Caco-2 (cell line): ENCODE measurements around the gene BLVRA. TPM values are rescaled to one million over a fixed set of nuclear protein-coding genes. Genes with fewer than 3 reads are reported as not detected.
"Not testable (repeated sequence)": the region's sequence is repeated elsewhere in the genome, so short reads cannot be mapped to it uniquely, and the experiment has no call there.

Experiments used
- BruUV-seq: library from RNA; stranded (reverse); fragments of 400-500 nt; replicated peaks from 2 replicates; lab custom pipeline; 2021; lab: Mats Ljungman, UMichigan
- CTCF ChIA-PET: fragments of 300-600 bp; sonication (Branson Sonifier 250); formaldehyde crosslinking; loops from one replicate; lab custom pipeline; 2022; ENCODE audit warnings: antibody characterized with exemption; lab: Charles Lee
- POLR2A ChIA-PET: fragments of 300-600 bp; sonication (Branson Sonifier 250); formaldehyde crosslinking; loops from one replicate; lab custom pipeline; 2022; ENCODE audit warnings: antibody characterized with exemption; lab: Charles Lee
- DNase-seq, 2 experiments: peaks; one replicate each; pipeline versions ENCODE4 v3.0.0 to v3.0.0-alpha.2; 2020 to 2022
- H3K27me3 ChIP-seq: replicated peaks from 2 replicates; pipeline ENCODE4 v1.6.0; 2011; ENCODE audit warnings: low read length; ENCODE audit not compliant: control insufficient read depth, insufficient read depth
- H3K36me3 ChIP-seq: 2 replicates; pipeline ENCODE4 v1.5.1; 2011; ENCODE audit warnings: low read length; ENCODE audit not compliant: control insufficient read depth, insufficient read depth
- H3K4me1 ChIP-seq: fragments of 250-450 bp; sonication (Bioruptor Pico); 2 replicates; pipeline ENCODE4 v1.5.1; 2020; ENCODE audit warnings: mild to moderate bottlenecking
- H3K4me3 ChIP-seq: 2 replicates; pipeline ENCODE4 v1.5.1; 2011; ENCODE audit warnings: low read depth, mild to moderate bottlenecking, control low read depth, low read length
- H3K9me3 ChIP-seq: fragments of 250-450 bp; sonication (Bioruptor Pico); 2 replicates; pipeline ENCODE4 v1.5.1; 2020; ENCODE audit warnings: mild to moderate bottlenecking, moderate library complexity
- H3K27ac Mint-ChIP-seq: one replicate; pipeline ENCODE4 v1.8.0; 2022; ENCODE audit warnings: mixed read lengths; ENCODE audit not compliant: unreplicated experiment
- H3K27me3 Mint-ChIP-seq: one replicate; pipeline ENCODE4 v1.8.0; 2022; ENCODE audit warnings: mixed read lengths; ENCODE audit not compliant: insufficient read depth, unreplicated experiment
- H3K36me3 Mint-ChIP-seq: one replicate; pipeline ENCODE4 v1.8.0; 2022; ENCODE audit warnings: mild to moderate bottlenecking, mixed read lengths; ENCODE audit not compliant: insufficient read depth, unreplicated experiment
- H3K4me1 Mint-ChIP-seq: one replicate; pipeline ENCODE4 v1.8.0; 2022; ENCODE audit warnings: low read depth, mixed read lengths; ENCODE audit not compliant: unreplicated experiment
- H3K4me3 Mint-ChIP-seq: one replicate; pipeline ENCODE4 v1.8.0; 2022; ENCODE audit warnings: mild to moderate bottlenecking, moderate library complexity, mixed read lengths; ENCODE audit not compliant: unreplicated experiment
- H3K9me3 Mint-ChIP-seq: one replicate; pipeline ENCODE4 v1.8.0; 2022; ENCODE audit warnings: mixed read lengths; ENCODE audit not compliant: unreplicated experiment
- intact Hi-C: fragments of 100-400 bp; cut with micrococcal nuclease; formaldehyde crosslinking; loops from one replicate; pipeline ENCODE4 v1.10.0; 2022; ENCODE audit not compliant: unreplicated experiment
- total RNA-seq: library from RNA; stranded (reverse); gene quantifications from 2 replicates; pipeline ENCODE4 v1.2.3, GENCODE V29; 2022
- TF ChIP-seq, protein P1 (sequence below), 2 experiments: fragments of 200-600 bp in 1 of 2; IDR thresholded peaks; 1 replicate in 1 of 2; 2 replicates in 1 of 2; pipeline versions ENCODE4 v1.5.1 to v1.8.0; 2011 to 2022; ENCODE audit warnings: antibody characterized with exemption in 1 of 2, control low read depth in 1 of 2, inconsistent platforms in 1 of 2, low read depth in 1 of 2, low read length in 1 of 2, mild to moderate bottlenecking in 1 of 2, moderate library complexity in 1 of 2; ENCODE audit not compliant: insufficient read depth in 1 of 2, severe bottlenecking in 1 of 2, unreplicated experiment in 1 of 2

Gene BLVRA
- total RNA-seq, 1 experiment from 2014 or later = 27.9 TPM

DNA sequence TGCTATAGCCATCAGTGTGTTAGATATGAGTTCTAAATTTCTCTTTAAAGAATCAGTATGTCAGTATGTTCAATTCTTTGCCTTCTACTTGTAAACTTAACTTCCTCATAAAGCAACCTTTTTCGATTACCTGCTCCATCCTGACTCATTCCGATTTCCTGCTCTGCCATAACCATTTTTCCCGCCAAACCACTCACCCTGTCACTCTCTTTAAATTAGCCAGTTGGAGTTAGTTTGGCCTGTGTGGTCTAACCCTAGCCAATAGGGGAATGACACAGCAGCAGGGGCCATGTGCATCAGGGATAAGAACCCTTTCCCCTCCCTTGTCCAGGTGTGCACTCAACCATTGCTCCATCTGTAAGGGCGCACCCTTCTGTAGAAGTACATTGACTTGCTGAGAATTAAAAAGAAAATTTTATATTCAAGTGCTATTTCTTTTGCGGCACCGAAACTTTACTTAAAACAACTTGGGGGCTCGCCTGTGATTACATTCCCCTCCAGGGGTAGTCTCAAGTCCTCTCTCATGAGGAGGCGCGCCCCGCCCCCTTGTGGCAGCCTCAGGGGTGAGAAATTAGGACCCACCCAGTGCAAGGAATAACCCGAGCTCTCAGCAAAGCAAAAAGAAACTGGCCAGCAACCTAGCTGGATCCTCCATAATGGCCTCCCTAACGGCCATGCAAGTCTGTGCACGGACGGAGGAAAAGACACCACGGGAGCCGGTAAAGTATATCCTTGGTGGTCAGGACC, 51.9 kb downstream of the BLVRA start:
- H3K9me3 ChIP-seq, H3K27me3 Mint-ChIP-seq, H3K36me3 Mint-ChIP-seq, H3K4me1 Mint-ChIP-seq, BruUV-seq, H3K27me3 ChIP-seq, H3K4me3 ChIP-seq, H3K4me3 Mint-ChIP-seq, POLR2A ChIA-PET, H3K27ac Mint-ChIP-seq, H3K36me3 ChIP-seq, H3K4me1 ChIP-seq: not testable (repeated sequence)
- DNase-seq = peak; percentile 66 to 70
- H3K9me3 Mint-ChIP-seq = peaks cover 11% of the 10 kb centered on the region
- CTCF ChIA-PET = interaction anchor here (1.0 kb wide), 1 partner anchor 227 kb away, joined by 8 read pairs; the partner anchor contains the start of gene STK17A
- TF ChIP-seq, protein P1, sequence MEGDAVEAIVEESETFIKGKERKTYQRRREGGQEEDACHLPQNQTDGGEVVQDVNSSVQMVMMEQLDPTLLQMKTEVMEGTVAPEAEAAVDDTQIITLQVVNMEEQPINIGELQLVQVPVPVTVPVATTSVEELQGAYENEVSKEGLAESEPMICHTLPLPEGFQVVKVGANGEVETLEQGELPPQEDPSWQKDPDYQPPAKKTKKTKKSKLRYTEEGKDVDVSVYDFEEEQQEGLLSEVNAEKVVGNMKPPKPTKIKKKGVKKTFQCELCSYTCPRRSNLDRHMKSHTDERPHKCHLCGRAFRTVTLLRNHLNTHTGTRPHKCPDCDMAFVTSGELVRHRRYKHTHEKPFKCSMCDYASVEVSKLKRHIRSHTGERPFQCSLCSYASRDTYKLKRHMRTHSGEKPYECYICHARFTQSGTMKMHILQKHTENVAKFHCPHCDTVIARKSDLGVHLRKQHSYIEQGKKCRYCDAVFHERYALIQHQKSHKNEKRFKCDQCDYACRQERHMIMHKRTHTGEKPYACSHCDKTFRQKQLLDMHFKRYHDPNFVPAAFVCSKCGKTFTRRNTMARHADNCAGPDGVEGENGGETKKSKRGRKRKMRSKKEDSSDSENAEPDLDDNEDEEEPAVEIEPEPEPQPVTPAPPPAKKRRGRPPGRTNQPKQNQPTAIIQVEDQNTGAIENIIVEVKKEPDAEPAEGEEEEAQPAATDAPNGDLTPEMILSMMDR (IDR thresholded peaks at IDR 0.05; ENCODE audit: insufficient read depth in 1 of 2, low read depth in 1 of 2, low read length in 1 of 2, severe bottlenecking in 1 of 2, unreplicated experiment in 1 of 2) = peak; percentile 34 to 62
- intact Hi-C loops = loop anchor here (1.0 kb wide), 1 partner anchor 29 kb away; no protein-coding TSS in a partner anchor

DNA sequence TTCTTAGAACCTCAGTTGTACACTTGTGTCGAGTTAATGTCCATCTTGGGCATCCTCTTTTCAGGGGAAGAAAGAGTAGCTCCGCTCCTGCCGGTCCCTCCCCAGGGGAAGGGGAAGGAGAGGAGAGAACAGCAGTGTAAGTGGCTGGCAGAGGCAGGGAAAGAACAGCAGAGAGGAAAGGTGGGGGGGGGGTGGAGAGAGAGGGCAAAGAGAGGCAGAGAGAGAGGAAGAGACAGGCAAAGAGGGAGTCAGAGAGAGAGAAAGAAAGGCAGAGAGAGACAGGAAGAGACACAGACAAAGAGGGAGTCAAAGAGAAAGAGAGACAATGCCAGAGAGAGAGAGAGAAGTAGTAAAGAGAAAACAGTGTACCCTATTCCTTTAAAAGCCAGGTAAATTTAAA, 56.9 kb downstream of the BLVRA start:
- peaks cover 5% of the 10 kb centered on the region; the same call in 1 of the 2 replicates for H3K4me1 ChIP-seq
- H3K4me1 Mint-ChIP-seq = peaks cover 6% of the 10 kb centered on the region
- TF ChIP-seq, protein P1 (IDR thresholded peaks at IDR 0.05; ENCODE audit: insufficient read depth in 1 of 2, low read depth in 1 of 2, low read length in 1 of 2, severe bottlenecking in 1 of 2, unreplicated experiment in 1 of 2) = no peak
- no peaks in the 10 kb centered on the region for H3K27me3 ChIP-seq
- H3K4me3 ChIP-seq = no peak overlapping the region
- POLR2A ChIA-PET = interaction anchor here (0.6 kb wide), 1 partner anchor 51 kb away, joined by 3 read pairs; no protein-coding TSS in a partner anchor
- H3K9me3 Mint-ChIP-seq = peaks cover 11% of the 10 kb centered on the region
- no peak overlapping the region for H3K27ac Mint-ChIP-seq
- CTCF ChIA-PET = no interaction called here
- intact Hi-C loops = loop anchor here (5.0 kb wide), 1 partner anchor 48 kb away; no protein-coding TSS in a partner anchor
- no peaks in the 10 kb centered on the region for H3K9me3 ChIP-seq
- no peak for DNase-seq
- H3K36me3 ChIP-seq = no peaks in the 10 kb centered on the region
- no TSS peak for BruUV-seq
- H3K27me3 Mint-ChIP-seq = peaks cover 7% of the 10 kb centered on the region
- no peak overlapping the region for H3K4me3 Mint-ChIP-seq
- no peaks in the 10 kb centered on the region for H3K36me3 Mint-ChIP-seq

DNA sequence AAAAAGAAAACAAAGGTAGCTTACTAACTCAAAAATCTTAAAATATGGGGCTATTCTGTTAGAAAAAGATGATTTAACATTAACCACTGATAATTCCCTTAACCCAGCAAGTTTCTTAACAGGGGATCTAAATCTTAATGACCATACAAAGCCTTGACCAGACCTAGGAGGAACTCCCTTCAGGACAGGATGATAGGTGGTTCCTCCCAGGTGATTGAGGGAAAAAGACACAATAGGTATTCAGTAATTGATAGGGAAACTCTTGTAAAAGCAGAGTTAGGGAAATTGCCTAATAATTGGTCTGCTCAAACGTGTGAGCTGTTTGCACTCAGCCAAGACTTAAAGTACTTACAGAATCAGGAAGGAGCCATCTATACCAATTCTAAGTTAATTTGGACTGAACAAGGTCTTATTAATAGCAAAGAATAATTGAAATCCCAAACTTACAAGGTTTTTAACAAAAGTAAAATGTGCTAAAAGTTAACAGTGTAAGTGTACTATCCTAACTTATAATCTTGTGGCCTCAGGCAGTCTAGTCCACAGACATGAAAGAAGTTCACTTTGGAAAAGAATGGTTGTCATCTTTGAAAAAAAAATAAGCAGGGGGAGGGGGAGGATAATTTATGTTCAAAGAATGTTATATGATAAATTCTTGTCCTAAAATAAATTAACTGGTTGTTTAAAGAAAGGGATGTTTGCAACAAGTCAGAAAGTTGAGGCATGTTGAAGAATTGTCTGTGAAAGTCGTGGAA, 57.7 kb downstream of the BLVRA start:
- POLR2A ChIA-PET, H3K4me1 Mint-ChIP-seq, H3K4me1 ChIP-seq, H3K27ac Mint-ChIP-seq, H3K27me3 ChIP-seq, DNase-seq, BruUV-seq, H3K36me3 Mint-ChIP-seq, H3K4me3 Mint-ChIP-seq, H3K9me3 ChIP-seq, H3K36me3 ChIP-seq, H3K4me3 ChIP-seq, H3K27me3 Mint-ChIP-seq, CTCF ChIA-PET: not testable (repeated sequence)
- intact Hi-C loops = loop anchor here (5.0 kb wide), 1 partner anchor 49 kb away; no protein-coding TSS in a partner anchor
- peaks cover 11% of the 10 kb centered on the region for H3K9me3 Mint-ChIP-seq

DNA sequence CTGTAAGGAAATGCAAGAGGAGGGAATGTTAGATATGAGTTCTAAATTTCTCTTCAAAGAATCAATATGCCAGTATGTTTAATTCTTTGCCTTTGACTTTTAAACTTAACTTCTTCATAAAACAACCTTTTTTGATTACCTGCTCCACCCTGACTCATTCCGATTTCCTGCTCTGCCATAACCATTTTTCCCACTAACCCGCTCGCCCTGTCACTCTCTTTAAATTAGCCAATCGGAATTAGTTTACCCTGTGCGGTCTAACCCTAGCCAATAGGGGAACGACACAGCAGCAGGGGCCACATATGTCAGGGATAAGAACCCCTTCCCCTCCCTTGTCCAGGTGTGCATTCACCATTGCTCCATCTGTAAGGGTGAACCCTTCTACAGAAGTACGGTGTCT, 64.9 kb downstream of the BLVRA start:
- H3K4me3 ChIP-seq, H3K27ac Mint-ChIP-seq, H3K36me3 Mint-ChIP-seq, H3K27me3 Mint-ChIP-seq, DNase-seq, H3K9me3 Mint-ChIP-seq, H3K27me3 ChIP-seq, H3K9me3 ChIP-seq, BruUV-seq, H3K4me1 ChIP-seq, intact Hi-C loops, POLR2A ChIA-PET, H3K36me3 ChIP-seq, CTCF ChIA-PET, H3K4me3 Mint-ChIP-seq: not testable (repeated sequence)
- peaks cover 12% of the 10 kb centered on the region for H3K4me1 Mint-ChIP-seq
